Renal cortex interstitium (tissue), 11 donors: Measurements from ENCODE around the gene PLLP. TPM values are rescaled to one million over a fixed set of nuclear protein-coding genes. Genes with fewer than 3 reads are reported as not detected.
"Not testable (repeated sequence)": the region's sequence is repeated elsewhere in the genome, so short reads cannot be mapped to it uniquely, and the experiment has no call there.

Source experiments
- DNase-seq, 11 donors: peaks; one replicate each; pipeline ENCODE4 v3.0.0-alpha.2; 2013; ENCODE audit warnings: low read depth in 9 of 11, low spot score in 4 of 11; ENCODE audit errors: extremely low read depth in 1 of 11
- polyA plus RNA-seq, 3 donors: library from polyadenylated mRNA; unstranded; fragments of 120-200 nt; gene quantifications; one replicate each; pipeline ENCODE4 v1.2.1, GENCODE V29; 2013; ENCODE audit not compliant: insufficient read length in 3 of 3

Gene PLLP
- polyA plus RNA-seq, 3 donors, result 14.7 to 29.7 (median 15.8) TPM

- no peak for DNase-seq
Observed at GRCh38 chr16:57282510-57283213, 1.8 kb downstream of the PLLP start.

DNA sequence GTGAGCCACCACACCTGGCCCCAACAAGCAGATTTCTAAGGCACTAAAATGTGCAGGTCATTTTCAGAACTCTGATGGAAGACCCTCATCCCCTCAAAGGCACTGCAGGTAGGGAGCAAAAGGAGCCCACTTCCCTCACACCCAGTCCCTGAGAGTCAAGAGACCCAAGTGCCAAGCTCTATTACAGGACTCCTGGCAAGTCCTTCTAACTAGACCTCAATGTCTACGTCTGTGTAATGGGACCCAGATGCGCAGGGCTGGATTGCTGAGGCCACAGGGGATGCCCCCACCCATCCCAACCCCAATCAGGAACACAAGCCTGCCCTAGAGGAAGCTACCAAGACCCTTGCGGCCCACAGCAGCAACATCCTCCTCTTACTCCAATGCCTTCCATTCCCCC, 2.7 kb downstream of the PLLP start:
- no peak for DNase-seq

- DNase-seq, result no peak
Observed at GRCh38 chr16:57279780-57280638, 4.5 kb downstream of the PLLP start.

DNA sequence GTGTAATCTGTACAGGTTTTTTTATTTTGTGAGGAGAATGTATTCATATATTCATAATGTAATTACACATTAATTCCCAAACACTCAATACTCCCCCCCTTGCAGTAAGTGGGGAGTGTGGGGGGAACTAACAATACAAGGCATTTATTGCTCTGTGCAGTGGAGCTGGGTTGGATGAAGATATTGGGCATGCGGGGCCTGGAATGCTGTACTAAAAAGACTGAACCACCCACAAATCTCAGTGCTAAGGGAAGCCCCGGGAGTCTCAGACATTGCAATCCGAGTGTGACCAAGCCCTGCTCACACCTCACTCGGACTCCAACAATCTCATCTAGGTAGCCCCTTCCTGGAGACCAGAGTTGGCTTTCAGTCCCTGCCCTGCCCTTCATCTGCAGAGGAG, 6.0 kb downstream of the PLLP start:
- no peak for DNase-seq

GRCh38 chr16:57277586-57277985, 6.9 kb downstream of the PLLP start:
- DNase-seq, result no peak

GRCh38 chr16:57276596-57276995, 7.9 kb downstream of the PLLP start:
- DNase-seq, result no peak

- not testable (repeated sequence) for DNase-seq
Observed at GRCh38 chr16:57275946-57276345, 8.5 kb downstream of the PLLP start.

DNA sequence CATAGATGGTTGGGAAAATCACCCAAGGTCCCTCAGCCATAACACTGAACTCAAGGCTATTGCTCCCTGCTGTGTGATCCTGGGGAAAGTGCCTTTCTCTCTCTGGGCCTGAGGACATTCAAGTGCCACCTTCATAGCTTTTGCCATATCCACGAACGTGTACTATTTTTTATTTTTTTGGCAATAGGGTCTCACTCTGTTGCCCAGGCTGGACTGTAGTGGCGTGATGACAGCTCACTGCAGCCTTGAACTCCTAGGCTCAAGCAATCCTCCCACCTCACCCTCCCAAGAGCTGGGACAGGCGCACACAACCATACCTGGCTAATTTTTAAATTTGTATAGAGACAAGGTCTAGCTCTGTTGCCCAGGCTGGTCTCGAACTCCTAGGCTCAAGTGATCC, 10.6 kb downstream of the PLLP start:
- no peak for DNase-seq

GRCh38 chr16:57273359-57273758, 11.1 kb downstream of the PLLP start:
- no peak for DNase-seq

DNA sequence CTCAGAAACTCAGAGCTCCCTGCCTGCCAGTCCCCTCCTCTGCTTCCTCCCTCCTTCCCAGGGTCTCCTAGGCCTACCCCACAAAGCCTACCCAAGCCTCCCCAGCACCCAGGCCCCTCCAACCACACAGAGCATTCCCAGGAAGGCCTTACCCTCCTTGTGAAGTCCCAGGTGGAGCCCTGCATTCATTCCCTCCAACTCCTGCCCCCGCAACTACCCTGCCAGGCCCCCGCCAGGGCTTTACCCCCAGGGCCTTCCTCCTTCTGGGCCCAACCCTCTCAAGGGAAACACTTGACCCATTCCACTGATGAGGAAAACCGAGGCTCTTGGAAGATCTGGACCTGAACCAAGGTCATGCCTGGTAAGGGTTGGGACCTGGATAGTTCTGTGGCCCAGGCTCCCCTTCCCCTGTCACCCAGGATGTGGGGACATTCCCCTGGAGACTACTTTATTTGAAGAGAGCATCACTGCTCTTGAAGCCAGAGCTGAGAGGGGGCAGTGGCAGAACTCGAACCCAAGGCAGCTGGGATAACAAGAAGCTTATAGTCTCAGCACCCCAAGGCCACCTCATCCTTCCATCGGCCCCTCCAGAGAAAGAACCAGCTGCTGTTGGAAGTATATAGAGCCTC, 12.5 kb downstream of the PLLP start:
- no peak for DNase-seq

DNA sequence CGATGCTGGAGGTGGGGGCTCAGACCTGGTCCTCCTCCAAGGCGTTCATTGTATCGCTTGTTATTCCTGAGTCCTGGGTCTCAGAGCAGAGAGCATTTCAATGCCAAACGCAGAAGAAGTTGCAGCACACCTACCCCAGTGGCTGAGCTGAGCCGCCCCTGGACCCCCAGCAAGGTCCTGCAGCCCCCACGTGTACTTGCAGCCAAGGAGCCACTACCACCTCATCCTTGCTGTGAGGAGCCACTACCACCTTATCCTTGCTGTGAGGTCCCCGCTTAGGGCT, 13.5 kb downstream of the PLLP start:
- no peak for DNase-seq

DNA sequence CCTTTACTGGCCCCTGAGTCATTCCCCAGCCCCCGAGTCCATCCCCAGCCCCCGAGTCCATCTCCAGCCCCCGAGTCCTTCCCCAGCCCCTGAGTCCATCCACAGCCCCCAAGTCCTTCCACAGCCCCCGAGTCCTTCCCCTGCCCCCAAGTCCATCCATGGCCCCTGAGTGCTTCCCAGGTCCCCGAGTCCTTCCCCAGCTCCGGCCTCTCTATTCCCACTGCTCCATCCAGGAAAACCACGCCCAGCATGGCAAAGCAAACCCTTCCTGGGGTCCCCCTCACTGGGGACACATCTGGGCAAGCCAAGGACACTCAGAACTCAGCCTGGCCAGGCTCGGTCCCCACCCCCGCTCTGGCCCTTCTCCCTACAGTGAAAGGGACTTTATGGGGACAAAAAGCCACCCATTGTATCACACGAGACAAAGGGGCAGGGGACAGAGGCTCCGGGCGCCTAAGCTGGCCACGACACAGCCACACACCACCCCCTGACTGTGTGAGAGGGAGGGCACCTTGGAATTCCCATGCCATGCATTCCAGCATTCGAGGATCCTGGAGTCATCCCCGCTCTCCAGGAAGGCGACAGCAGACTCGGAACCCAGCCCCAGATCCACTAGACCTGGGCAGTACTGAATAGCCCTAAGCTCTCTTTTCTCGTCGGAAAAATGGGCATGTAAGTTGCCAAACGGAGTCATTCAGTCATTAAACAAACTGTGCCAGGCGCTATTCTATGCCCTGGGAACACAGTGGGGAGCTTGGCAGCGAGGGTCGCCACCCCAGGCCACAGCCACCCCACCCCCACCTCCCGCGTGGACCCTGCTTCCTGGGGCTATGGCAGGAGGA, 14.0 kb downstream of the PLLP start:
- DNase-seq, result no peak

GRCh38 chr16:57268804-57269800, 15.4 kb downstream of the PLLP start:
- no peak for DNase-seq

GRCh38 chr16:57267343-57267742, 17.1 kb downstream of the PLLP start:
- DNase-seq, result not testable (repeated sequence)

- no peak for DNase-seq
Observed at GRCh38 chr16:57266531-57267260, 17.8 kb downstream of the PLLP start.

DNA sequence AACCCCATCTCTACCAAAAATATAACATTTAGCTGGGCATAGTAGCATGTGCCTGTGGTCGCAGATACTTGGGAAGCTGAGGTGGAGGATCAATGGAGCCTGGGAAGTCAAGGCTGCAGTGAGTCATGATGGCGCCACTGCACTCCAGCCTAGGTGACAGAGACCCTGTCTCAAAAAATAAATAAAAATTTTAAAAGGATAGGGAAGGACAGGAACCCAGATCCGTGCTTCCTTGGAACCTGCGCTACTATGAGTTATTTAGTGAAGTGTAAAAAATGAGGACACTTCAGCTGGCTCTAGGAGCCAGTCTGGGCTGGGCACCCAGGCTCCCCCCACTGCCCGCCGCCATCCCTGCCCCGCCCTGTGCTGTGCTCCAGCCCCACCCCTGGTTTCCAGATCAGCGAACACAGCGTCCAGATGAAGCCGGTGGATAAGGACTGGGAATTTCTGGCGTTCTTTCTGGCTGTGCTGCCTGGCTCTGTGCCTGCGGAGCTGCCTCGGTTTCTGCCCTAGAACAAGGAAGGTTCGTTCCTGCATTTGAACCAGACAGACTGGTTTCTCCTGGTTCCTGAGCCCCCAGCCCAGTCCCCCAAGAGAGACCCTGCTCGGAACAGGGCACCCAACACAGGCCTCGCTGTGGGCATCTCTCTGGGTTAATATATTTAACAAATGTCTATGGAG, 18.5 kb downstream of the PLLP start:
- DNase-seq, result peak in 5 of 11 donors; percentile 45 to 71 (median 56)

DNA sequence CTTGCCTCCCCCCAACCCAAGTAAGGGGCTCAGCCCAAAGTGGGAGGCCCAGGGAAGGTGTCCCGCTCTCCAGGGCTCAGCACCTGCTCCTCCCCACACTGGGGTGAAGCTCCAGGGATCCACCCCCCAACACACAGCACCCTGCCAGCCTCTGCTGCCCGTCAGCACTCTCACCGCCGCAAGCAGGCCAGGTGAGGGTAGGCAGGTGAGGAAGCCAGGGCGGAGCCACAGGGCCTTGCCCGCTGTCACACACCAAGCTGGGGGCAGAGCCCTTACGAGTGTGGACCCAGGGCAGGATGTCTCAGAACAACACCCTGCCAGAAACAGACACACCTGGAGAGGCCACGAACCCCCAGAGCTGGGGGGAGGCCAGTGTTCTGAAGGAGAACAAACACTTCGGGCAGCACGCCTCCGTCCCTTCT, 19.5 kb downstream of the PLLP start:
- no peak for DNase-seq
